ENCODE results near the gene TSPO2.

The TSPO2 gene

GRCh38 chr6:41073203-41073967 is 31.1 kb downstream of the TSPO2 start:
- TF ChIP-seq CTCF (IDR thresholded peaks at IDR 0.05; ENCODE audit: borderline replicate concordance, control extremely low read depth, extremely low read depth, insufficient read depth, missing control alignments): peak; percentile 2
- peak; percentile 76 for DNase-seq (ENCODE audit: low spot score)
- in situ Hi-C loops (cut with MboI; ENCODE audit: low sequenced_read_pairs, unreplicated experiment): no loop called here

GRCh38 chr6:41073968-41074691 is 31.9 kb downstream of the TSPO2 start:
- no peak for DNase-seq (ENCODE audit: low spot score)
- TF ChIP-seq CTCF (IDR thresholded peaks at IDR 0.05; ENCODE audit: borderline replicate concordance, control extremely low read depth, extremely low read depth, insufficient read depth, missing control alignments): no peak
- in situ Hi-C loops (cut with MboI; ENCODE audit: low sequenced_read_pairs, unreplicated experiment): no loop called here

- in situ Hi-C loops (cut with MboI; ENCODE audit: low sequenced_read_pairs, unreplicated experiment): no loop called here
- DNase-seq (ENCODE audit: low spot score): no peak
- TF ChIP-seq CTCF (IDR thresholded peaks at IDR 0.05; ENCODE audit: borderline replicate concordance, control extremely low read depth, extremely low read depth, insufficient read depth, missing control alignments): no peak
Observed at GRCh38 chr6:41074692-41075436, 32.6 kb downstream of the TSPO2 start.

- TF ChIP-seq CTCF (IDR thresholded peaks at IDR 0.05; ENCODE audit: borderline replicate concordance, control extremely low read depth, extremely low read depth, insufficient read depth, missing control alignments): no peak
- in situ Hi-C loops (cut with MboI; ENCODE audit: low sequenced_read_pairs, unreplicated experiment): no loop called here
- no peak for DNase-seq (ENCODE audit: low spot score)
Observed at GRCh38 chr6:41075651-41076626, 33.7 kb downstream of the TSPO2 start.

GRCh38 chr6:41077536-41077935 is 35.3 kb downstream of the TSPO2 start:
- in situ Hi-C loops (cut with MboI; ENCODE audit: low sequenced_read_pairs, unreplicated experiment): no loop called here
- DNase-seq (ENCODE audit: low spot score): no peak
- TF ChIP-seq CTCF (IDR thresholded peaks at IDR 0.05; ENCODE audit: borderline replicate concordance, control extremely low read depth, extremely low read depth, insufficient read depth, missing control alignments): no peak
